ENCODE data around the gene PDE4D. TPM values are rescaled to one million over a fixed set of nuclear protein-coding genes. Genes with fewer than 3 reads are reported as not detected.

Gene PDE4D
- total RNA-seq, 2 experiments from 2014 or later, result 0.50 to 0.51 TPM

DNA sequence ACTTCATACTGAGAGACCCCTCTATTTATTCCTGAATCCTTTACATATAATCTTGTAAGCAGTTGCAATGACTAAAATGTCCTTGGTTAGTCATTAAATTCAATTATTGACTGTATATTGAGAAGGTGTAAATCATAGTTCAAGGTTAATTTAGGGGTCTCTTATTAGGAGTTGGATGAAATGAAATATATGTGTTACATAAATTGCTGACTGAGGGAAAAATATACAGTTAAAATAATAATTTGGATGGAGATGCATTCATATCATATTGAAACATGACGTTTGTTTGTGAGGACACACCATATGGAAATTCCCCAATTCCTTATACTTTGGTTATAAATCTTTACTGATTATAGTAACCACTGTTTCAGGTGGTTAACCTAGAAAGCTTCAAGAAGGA is 430.6 kb downstream of the PDE4D start:
- no peaks in the 10 kb centered on the region for H3K36me3 ChIP-seq (ENCODE audit: insufficient read depth, low read length)
- no TSS peak for BruUV-seq (replicated peaks)
- DNase-seq (ENCODE audit: low spot score), result no peak
- H3K4me2 ChIP-seq (ENCODE audit: low read length), result no peak overlapping the region
- no peaks in the 10 kb centered on the region for H3K9me3 ChIP-seq (ENCODE audit: low read length)
- POLR2A ChIA-PET, result no interaction called here
- TF ChIP-seq EZH2phosphoT487 (IDR thresholded peaks at IDR 0.05; ENCODE audit: borderline replicate concordance, low read depth, low read length), result no peak
- TF ChIP-seq, protein P1, sequence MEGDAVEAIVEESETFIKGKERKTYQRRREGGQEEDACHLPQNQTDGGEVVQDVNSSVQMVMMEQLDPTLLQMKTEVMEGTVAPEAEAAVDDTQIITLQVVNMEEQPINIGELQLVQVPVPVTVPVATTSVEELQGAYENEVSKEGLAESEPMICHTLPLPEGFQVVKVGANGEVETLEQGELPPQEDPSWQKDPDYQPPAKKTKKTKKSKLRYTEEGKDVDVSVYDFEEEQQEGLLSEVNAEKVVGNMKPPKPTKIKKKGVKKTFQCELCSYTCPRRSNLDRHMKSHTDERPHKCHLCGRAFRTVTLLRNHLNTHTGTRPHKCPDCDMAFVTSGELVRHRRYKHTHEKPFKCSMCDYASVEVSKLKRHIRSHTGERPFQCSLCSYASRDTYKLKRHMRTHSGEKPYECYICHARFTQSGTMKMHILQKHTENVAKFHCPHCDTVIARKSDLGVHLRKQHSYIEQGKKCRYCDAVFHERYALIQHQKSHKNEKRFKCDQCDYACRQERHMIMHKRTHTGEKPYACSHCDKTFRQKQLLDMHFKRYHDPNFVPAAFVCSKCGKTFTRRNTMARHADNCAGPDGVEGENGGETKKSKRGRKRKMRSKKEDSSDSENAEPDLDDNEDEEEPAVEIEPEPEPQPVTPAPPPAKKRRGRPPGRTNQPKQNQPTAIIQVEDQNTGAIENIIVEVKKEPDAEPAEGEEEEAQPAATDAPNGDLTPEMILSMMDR (conservative IDR thresholded peaks at IDR 0.05; ENCODE audit: low read length), result no peak
- no peaks in the 10 kb centered on the region for H3K4me1 ChIP-seq (ENCODE audit: insufficient read depth, low read length, poor library complexity, severe bottlenecking)
- no peak overlapping the region for H3K4me3 ChIP-seq (ENCODE audit: low read depth, low read length, poor library complexity, severe bottlenecking)
- CTCF ChIA-PET (ENCODE audit: unreplicated experiment), result no interaction called here
- H3K79me2 ChIP-seq (ENCODE audit: insufficient read depth, low read depth, low read length), result no peaks in the 10 kb centered on the region
- no peaks in the 10 kb centered on the region for H4K20me1 ChIP-seq (ENCODE audit: insufficient read depth, low read length)
- no peaks in the 10 kb centered on the region for H3K9me2 ChIP-seq (ENCODE audit: insufficient read depth, low read length)
- intact Hi-C loops (cut with micrococcal nuclease; ENCODE audit: unreplicated experiment), result no loop called here
- H3K27ac ChIP-seq (ENCODE audit: low read depth, low read length, poor library complexity, severe bottlenecking), result no peak overlapping the region
- no peak overlapping the region for H2AFZ ChIP-seq (ENCODE audit: low read length)

DNA sequence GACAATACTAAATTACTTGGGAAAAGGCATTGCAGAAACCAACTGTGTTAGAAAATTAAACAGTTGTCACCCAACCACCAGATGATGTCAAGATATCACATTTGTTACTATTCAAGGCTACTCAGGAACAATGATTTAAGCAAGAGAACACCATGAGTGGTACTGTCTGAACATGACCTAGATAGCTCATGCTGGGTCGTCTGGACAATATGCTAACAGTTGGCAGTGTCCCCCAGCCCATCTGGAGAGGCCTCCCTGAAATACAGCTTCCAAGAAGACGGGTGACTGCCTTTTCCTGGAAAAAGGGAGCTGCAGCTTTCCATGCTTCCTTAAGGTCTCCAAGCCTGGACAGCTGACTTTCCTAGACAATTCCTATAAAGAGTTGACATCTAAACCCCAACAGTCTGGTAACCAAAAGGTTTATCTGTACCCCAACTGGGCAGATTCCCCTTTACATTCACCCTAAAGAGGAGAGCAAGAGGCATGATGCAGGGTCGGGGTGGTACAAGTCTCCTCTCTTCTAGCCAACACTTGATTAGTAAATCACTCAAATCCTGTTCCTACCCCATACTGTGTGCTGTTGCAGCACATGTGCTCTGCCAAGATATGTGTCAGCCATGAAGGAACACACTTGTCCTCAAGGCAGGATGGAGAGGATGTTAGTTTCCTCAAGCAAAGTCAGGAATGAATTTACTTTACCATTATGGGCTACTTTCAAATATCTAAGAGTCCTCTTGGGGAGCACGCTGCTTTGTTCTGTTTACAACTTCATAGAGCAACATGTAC is 433.0 kb downstream of the PDE4D start:
- intact Hi-C loops (cut with micrococcal nuclease; ENCODE audit: unreplicated experiment), result no loop called here
- POLR2A ChIA-PET, result interaction anchor here (0.6 kb wide), 1 partner anchor 211 kb away, joined by 3 read pairs; no protein-coding TSS in a partner anchor
- BruUV-seq (replicated peaks), result no TSS peak

More for the DNA sequence above, 433.0 kb downstream of the PDE4D start:
- Histone ChIP-seq H3K9me2 (ENCODE audit: insufficient read depth, low read length) (no peaks in the 10 kb centered on the region), H2AFZ (ENCODE audit: low read length) (no peak overlapping the region), H3K4me3 (ENCODE audit: low read depth, low read length, poor library complexity, severe bottlenecking) (no peak overlapping the region), H3K27ac (ENCODE audit: low read depth, low read length, poor library complexity, severe bottlenecking) (no peak overlapping the region), H3K4me2 (ENCODE audit: low read length) (no peak overlapping the region), H4K20me1 (ENCODE audit: insufficient read depth, low read length) (no peaks in the 10 kb centered on the region), H3K9me3 (ENCODE audit: low read length) (no peaks in the 10 kb centered on the region), H3K79me2 (ENCODE audit: insufficient read depth, low read depth, low read length) (no peaks in the 10 kb centered on the region), H3K4me1 (ENCODE audit: insufficient read depth, low read length, poor library complexity, severe bottlenecking) (no peaks in the 10 kb centered on the region), H3K36me3 (ENCODE audit: insufficient read depth, low read length) (no peaks in the 10 kb centered on the region)
- CTCF ChIA-PET (ENCODE audit: unreplicated experiment), result no interaction called here
- no peak for TF ChIP-seq EZH2phosphoT487 (IDR thresholded peaks at IDR 0.05; ENCODE audit: borderline replicate concordance, low read depth, low read length)
- TF ChIP-seq, protein P1 (conservative IDR thresholded peaks at IDR 0.05; ENCODE audit: low read length), result no peak
- no peak for DNase-seq (ENCODE audit: low spot score)
